NCI-H446 (cell line): ENCODE results near the gene VWCE.
A peak's percentile ranks its signal among the peaks of the same experiment; 100 is the strongest.

Source experiments
- DNase-seq, 2 experiments: peaks; one replicate each; lab custom pipeline; 2025; lab: John Stamatoyannopoulos, UW

The VWCE gene, protein sequence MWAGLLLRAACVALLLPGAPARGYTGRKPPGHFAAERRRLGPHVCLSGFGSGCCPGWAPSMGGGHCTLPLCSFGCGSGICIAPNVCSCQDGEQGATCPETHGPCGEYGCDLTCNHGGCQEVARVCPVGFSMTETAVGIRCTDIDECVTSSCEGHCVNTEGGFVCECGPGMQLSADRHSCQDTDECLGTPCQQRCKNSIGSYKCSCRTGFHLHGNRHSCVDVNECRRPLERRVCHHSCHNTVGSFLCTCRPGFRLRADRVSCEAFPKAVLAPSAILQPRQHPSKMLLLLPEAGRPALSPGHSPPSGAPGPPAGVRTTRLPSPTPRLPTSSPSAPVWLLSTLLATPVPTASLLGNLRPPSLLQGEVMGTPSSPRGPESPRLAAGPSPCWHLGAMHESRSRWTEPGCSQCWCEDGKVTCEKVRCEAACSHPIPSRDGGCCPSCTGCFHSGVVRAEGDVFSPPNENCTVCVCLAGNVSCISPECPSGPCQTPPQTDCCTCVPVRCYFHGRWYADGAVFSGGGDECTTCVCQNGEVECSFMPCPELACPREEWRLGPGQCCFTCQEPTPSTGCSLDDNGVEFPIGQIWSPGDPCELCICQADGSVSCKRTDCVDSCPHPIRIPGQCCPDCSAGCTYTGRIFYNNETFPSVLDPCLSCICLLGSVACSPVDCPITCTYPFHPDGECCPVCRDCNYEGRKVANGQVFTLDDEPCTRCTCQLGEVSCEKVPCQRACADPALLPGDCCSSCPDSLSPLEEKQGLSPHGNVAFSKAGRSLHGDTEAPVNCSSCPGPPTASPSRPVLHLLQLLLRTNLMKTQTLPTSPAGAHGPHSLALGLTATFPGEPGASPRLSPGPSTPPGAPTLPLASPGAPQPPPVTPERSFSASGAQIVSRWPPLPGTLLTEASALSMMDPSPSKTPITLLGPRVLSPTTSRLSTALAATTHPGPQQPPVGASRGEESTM

DNA sequence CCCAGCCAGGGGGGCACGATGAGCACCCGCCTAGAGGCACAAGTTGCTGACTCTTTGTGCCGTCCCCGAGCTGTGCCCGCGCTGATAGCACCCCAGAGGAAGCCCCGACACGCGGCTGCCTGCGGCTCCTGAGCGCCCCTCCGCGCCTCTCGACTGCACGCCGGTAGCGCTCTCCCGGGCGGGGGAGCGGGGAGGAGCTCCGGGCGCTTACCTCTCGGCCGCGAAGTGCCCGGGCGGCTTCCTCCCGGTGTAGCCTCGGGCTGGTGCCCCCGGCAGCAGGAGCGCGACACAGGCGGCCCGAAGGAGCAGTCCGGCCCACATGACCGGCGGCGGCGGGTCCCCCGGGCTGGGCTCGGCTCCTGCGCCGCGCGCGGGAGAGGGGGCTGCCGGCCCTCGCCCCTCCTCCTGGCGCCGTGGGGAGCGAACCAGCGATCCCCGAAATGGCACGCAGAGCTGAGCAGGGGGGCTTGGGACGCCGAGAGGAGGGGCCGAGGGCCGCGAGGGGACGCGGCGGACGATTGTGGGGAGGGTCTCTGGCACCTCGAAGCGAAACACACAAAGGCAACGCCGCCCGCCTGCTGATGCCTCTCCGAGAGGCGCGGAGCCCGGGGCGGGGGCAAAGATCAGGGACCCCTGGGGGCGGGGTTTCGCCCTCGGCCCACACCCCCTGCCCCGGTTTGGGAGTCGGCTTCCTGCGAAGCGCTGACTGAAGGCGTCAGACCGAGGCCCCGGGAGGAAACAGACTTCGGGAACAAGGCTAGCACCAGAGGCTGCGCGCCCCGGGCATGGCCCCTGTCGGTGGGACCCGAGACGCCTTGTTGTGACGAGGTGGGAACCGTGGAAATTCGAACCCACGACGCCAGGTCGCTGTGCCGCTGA lies at the start of gene VWCE:
TSS of gene VWCE (minus strand) at position 600 of the 879 bp plus-strand sequence. CDS start at position 321, 279 bp downstream.
- DNase-seq: peak in 1 of 2 experiments; percentile 39

- no peak for DNase-seq
Observed at GRCh38 chr11:61343792-61344745, 49.0 kb upstream of the VWCE start.

DNA sequence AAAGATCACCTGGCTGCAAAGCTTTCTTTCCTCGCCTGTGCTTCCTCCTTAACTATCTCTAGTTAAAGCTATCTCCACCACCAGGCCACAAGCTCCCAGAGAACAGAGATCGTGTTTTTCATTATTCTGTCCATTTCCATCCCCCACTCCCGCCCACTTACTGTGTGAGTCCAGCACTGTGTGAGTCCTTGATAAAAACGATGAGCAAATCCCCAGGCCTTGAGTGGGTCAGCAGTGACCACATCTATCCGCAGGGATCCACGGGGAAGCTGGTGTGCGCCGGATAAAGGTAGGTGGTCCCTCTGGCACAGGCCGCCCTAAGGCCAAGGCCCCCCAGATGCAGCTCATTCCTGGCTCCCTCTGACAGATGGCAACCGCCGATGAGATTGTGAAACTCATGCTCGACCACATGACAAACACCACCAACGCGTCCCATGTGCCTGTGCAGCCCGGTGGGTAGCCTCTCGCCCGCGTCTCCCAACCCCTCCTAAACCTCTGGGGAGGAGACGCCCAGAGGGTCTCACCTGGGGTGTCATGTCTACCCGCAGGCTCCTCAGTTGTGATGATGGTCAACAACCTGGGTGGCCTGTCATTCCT lies 47.2 kb upstream of the VWCE start:
- DNase-seq: no peak

GRCh38 chr11:61341706-61342105 lies 46.6 kb upstream of the VWCE start:
- DNase-seq: no peak

DNA sequence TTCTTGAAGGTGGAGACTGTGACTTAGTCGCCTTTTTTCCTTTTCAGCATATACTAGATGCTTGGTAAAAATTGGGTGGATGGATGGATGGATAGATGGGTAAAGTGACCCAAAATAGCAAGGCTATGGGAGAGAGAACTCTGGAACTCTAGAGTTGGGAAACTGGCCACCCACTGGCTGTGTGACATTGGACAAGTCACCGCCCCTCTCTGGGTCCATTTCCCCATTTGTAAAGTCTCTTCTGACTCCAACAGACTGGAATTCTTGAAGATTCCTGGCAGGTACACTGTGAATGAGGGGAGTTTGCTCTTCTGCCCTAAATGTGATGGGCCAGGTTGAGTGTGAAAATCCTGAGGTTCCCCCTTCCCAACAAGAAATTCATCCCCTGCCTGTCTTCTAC lies 45.9 kb upstream of the VWCE start:
- DNase-seq: no peak

DNA sequence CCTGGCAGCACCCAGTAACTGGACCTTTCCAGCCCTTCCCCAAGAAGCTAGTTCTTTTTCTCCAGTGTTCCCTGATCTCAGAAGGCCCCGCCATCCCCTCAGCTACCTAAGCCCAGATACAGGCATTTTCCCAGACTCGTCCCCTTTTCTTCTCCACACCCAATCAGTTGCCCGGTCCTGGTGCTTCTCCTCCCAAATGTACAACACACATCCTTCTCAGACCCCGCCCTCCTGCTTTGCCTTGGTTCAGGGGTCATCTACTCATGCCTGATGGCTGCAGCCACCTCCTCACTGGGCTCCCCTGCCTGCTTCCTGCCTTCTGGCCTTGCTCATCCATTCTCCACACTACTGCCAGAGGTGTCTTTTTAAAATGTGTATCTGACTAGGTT lies 44.4 kb upstream of the VWCE start:
- no peak for DNase-seq

DNA sequence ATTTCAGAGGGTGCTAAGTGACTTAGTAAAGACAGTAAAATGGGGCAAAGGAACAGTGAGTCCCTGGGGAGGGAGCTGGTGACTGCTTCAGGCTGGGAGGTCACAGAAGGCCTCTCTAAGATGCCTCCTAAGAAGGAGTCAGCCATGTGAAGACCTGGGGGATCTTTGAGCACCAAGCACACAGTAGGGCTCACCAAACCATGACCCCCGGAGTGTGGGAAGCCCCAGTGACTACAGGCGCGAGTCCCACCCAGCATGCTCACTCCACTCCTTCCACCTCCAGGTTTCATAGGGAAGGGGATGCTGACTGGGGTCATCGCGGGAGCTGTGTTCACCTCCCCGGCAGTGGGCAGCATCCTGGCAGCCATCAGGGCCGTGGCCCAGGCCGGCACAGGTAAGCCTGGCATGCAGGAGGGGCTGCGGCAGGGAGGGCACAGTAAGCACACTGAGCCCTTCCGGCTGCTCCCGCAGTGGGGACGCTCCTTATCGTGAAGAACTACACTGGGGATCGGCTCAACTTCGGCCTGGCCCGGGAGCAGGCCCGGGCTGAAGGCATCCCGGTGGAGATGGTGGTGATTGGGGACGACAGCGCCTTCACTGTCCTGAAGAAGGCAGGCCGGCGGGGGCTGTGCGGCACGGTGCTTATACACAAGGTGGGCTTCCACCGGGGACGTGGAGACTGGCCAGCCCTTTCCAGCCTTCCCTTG lies 43.8 kb upstream of the VWCE start:
- DNase-seq: no peak

- no peak for DNase-seq
Observed at GRCh38 chr11:61337706-61338470, 42.8 kb upstream of the VWCE start.

GRCh38 chr11:61336171-61336935 lies 41.2 kb upstream of the VWCE start:
- peak; percentile 67 to 87 for DNase-seq

- no peak for DNase-seq
Observed at GRCh38 chr11:61335355-61335710, 40.2 kb upstream of the VWCE start.

GRCh38 chr11:61334434-61335354 lies 39.6 kb upstream of the VWCE start:
- peak in 1 of 2 experiments; percentile 20 for DNase-seq

DNA sequence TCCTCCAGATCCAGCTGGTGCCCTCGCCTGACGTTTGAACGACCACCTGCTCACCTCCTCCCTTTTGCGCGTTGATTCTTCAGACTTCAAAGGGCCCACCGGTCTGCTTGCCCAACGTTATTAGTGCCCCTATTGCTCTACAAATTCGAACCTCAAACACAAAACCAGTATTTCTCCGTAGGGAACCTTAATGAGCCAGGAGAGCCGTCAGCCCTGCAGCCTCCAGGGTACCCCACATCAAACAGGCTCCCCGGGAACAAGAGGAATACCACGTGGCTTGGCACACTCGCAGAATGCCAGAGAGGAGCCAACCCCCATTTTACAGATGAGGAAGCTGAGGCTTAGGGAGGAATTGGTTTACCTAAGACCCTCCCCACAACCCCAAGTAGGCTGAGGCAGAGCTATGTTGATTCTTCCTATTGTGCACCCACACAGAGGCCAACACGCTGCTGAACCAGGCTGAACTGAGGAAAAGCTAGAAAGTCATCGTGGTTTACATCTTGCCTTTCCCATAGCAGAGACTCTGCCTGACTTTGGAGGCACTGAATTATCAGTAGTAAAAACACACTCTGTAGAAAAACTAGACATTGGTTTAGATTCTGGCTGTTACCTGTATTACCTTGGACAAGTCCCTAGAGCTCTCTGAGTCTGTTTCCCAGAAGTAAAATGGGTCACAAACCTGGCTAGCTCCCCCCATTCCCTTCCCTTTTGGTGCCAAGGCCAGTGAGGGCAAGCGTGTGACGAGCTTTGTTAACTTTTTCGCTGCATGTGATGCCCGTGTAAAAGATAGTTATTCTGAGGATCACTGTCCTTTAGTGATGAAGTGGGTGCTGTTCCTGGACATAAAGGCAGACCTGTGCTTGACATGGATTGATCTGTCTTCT lies 38.7 kb upstream of the VWCE start:
- no peak for DNase-seq

GRCh38 chr11:61332797-61333549 lies 37.9 kb upstream of the VWCE start, which contains the start of the genes DDB1 and TKFC:
DDB1 (minus strand) TSS chr11:61333105; CDS start chr11:61332968, 137 bp downstream.
TKFC (plus strand) TSS chr11:61333228; CDS start chr11:61334729, 1,501 bp downstream.
- peak; percentile 90 to 97 for DNase-seq

DNA sequence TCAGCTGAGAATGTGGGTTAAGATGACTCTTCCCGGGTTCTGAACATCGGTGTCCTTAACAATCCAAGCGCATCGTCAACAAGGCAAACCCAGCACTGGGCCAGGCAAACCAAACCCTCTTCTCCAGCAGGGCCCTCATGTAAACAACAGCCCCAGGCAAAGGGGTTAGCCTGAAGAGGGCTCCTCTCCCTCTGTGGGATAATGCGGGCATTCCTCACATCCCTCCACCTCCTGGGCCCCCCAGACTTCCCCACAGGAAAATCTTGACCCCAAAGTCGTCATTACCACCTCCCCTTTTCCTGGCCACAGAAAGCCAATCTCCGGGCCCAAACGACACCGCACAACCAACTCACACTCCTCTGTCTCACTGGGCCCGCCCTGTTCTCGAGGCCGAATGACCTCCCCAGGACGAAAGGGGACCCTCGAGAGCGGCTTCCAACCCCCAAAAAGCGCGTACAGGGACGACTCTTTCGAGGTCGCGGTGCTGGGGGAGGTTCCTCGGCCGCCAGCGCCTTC lies 37.2 kb upstream of the VWCE start:
- DNase-seq: no peak

DNA sequence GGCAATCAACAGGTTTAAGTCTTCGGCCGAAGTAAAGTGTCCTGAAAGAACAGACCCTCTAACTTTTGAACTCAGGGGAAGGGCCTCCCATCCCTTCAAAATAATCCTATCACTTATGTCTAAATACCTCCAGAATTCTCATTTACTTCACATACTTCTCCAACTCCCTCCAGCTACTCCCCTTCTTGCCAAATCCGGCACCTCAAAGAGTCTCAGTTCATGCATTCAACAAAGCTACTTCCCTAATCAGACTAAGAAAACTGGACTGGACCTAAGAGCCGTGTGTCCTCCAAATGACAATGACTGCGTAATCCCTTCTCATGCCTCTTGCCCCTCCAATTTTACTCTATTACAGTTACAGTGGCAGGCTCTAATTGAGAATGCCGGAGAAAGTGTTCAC lies 36.5 kb upstream of the VWCE start:
- no peak for DNase-seq
